VCaP (cell line): ENCODE data around the gene CHI3L1.

ENCODE experiments used
- H3K27ac ChIP-seq: fragments of 450-650 bp; 2 replicates; pipeline ENCODE4 v1.5.1; 2017
- TF ChIP-seq, protein P1 (sequence below): fragments of 450-650 bp; conservative IDR thresholded peaks from 2 replicates; pipeline ENCODE4 v1.5.1; 2017; ENCODE audit warnings: mild to moderate bottlenecking, moderate library complexity

The CHI3L1 gene

DNA sequence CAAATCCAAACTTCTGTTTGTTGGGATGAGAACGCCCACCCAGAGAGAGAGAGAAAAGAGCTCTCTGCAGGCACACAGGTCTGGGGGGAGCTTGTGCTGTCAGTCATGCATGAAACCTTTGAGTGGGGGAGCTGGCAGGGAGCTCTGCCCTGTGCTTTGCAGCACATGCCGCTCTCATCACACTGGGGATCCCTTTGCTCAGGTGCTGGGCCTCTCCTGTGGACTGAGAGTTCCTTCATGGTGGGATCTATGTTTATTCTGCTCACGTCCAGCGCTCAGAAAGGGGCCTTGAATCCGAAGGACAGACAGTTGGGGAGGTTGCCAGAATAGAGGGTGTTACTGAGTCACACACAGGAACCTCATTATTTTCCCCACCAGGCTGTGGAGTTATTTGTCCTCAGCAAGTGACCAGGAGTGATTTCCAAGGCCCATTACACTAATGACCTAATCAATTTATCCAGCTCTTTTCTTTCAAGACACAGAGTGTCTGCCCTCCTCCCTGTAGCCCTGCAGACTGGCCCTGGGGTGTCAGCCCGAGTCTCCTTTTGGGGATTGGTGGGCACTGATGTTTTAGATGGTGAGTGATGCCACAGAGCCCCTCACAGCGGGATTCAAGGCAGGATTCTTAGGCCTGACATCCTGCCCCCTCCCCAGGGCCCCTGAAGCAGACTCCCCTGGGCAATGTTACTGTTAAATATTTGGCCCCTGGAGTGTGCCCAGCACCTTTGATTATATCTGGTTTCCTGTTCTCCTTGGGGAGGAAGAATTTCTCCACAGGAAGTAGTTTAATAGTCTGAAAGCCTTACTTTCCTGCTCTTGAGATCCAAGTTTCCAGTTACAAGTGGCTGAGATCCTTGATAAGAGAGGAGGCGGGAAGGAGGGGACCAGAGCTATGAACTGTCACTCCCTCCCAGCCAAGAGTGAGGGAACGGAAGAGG is 33.2 kb downstream of the CHI3L1 start:
- H3K27ac ChIP-seq = peak overlapping the region; percentile 57
- TF ChIP-seq, protein P1, sequence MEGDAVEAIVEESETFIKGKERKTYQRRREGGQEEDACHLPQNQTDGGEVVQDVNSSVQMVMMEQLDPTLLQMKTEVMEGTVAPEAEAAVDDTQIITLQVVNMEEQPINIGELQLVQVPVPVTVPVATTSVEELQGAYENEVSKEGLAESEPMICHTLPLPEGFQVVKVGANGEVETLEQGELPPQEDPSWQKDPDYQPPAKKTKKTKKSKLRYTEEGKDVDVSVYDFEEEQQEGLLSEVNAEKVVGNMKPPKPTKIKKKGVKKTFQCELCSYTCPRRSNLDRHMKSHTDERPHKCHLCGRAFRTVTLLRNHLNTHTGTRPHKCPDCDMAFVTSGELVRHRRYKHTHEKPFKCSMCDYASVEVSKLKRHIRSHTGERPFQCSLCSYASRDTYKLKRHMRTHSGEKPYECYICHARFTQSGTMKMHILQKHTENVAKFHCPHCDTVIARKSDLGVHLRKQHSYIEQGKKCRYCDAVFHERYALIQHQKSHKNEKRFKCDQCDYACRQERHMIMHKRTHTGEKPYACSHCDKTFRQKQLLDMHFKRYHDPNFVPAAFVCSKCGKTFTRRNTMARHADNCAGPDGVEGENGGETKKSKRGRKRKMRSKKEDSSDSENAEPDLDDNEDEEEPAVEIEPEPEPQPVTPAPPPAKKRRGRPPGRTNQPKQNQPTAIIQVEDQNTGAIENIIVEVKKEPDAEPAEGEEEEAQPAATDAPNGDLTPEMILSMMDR = no peak

DNA sequence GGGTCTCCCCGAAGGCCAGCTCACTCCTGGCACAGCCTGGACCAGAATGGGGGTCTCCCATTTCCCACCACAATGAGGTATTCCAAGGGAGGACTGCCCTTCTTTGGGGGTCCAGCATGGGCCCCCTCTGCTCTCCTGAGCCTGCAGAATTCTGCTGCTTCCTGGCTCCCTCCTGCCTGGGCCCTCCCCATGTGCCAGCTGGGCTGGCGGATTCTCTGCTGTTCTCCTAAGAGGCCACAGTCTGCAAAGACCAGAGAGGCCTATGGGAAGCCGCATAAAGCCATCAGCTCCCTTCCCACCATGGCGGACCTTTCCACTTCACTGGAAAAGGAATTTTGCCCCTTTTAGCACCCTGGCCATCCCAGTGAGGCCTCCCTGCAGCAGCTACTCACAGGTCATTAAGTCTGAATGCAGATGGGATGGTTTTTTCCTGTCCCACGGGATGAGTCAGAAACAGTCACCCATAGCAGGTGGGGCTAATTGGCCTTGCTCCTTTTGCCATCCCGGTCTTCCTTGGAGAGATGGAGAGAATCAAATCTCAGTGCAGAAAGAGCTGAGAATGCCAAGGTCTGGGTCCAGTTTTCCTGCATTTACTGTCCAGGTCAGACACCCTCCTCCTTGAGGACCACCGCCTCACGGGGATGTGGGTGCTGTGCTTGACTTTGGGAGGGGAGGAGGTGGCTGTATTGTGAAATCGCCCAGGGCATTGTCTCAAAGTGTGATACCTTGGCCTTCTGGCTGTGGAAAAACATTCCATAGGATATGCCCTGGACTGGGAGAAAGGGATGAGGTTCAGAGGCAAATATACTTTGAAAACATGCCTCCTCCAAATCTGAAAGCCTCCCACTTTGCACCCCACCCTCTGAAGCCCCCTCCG is 34.1 kb downstream of the CHI3L1 start:
- H3K27ac ChIP-seq = peak overlapping the region; percentile 57
- TF ChIP-seq, protein P1 = no peak

DNA sequence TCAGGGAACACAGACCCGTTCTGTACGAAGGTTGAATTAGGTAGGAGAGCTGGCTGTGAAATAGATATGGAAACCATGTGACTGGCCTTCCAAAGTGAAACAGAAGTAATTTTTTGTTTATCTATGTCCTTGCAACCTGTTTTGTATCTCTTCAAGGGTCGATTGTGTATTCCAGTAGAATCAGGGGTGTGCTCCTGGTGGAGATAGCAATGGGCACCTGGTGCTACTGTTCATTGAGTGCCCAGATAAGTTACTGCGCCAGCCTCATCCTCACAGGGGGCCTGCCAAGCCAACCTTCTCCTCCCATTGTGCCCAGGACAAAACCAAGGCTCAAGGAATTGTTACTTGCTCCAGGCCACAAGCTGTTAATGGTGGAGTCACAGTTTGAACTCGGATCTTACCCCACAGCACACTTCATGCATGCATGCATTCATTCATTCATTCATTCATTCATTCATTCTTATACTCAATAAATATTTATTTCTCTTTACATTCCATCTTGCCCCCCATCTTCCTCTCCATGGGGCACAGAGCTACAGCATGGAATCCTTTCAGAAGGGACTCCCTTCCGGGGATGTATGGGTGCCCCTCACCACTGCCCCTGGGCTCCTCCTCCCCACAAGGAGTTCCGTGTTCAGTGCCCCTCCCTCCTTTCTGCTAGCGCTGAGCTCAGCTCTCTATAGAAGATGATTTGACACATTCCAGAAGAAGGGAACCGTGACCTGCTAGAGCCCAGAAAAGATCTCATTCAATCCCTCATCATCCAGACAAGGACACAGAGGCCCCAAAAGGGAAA is 34.9 kb downstream of the CHI3L1 start:
- TF ChIP-seq, protein P1 = no peak
- peak overlapping the region; percentile 58; the same call in 1 of the 2 replicates for H3K27ac ChIP-seq

DNA sequence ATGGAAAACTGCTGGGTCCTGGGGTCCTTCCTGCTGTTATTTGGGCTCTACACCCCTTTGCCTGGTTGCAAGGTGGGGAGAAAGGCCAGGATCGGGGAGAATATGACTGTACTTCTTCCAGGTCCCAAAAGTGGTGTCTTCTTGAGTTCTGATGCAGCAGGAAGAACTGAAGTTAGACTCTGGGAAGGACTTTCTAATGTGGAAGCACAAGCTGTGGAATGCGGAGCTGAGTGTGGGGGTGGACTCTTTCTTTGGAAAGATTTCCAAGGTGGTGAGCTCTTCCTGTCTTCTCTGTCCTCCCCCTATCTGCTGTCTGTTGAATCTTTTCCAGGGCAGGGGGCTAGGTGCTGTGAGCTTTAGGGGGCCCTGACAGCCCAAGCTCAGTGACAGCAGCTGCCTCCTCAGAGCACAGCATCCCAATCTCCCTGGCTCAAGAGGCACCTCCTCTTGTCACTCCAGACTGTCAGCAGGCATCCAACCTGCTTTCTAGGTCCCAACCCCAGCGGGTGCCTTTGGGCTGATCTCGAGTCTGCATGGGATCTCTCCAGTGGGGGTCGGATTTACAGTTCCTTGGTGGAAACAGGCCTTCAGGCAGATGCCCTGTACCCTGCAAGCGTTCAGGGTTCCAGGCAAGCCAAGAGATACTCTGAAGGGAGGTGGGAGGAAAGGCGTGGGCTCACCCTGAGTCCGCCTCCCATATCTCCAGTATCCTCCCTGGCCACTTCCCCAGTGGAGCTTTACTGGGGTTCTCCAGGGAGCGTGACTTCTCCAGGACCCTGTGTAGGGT is 35.8 kb downstream of the CHI3L1 start:
- peak overlapping the region; percentile 58; the same call in 1 of the 2 replicates for H3K27ac ChIP-seq
- TF ChIP-seq, protein P1 = no peak

DNA sequence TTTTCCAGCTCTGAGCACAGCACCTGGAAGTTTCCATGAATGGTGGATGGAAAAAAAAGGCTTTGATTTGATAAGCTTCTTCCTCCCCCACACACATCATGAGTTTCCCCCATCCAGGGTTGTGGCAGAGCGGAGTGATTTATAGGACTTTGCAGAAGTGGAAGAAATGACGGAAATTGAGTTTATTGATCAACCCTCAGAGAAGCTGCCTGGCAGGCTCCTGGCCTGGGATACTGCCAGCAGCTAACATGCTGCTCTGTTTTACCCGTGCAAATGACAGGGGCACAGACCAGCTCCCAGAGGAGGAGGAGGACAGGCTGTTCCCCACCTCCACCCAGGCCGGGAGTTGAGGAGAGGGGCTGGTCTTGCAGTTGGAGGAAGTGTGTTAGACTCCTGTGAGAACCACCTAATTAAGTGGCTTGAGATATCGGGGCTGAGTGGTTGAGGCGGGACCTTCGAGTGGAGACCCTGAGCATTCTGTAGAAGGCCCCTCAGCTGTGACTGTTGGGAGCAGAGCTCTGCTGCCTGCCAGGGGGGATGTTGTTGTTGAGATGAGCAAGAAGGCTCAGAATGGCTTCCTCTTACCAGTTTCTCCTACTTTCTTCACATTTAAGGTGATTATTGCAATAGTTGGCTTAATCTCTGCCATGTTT is 37.2 kb downstream of the CHI3L1 start:
- TF ChIP-seq, protein P1 = no peak
- peak overlapping the region; percentile 58 for H3K27ac ChIP-seq

DNA sequence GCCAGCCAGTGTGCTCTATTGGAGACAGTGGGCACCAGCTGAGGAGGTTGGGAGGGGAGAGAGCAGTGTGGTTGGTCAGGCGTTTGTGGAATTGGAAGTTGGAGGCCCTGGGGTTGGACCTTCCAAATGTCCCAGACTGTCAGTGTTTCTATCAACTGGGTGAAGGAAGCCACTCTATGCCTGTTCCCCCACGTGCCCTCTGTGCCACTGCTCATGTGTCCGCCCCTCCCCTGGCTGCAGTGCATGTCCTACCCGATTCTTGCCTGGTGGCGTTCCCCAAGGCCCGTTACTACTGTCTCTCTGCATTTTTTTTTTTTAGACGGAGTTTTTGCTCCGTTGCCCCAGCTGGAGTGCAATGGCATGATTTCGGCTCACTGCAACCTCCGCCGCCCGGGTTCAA is 37.9 kb downstream of the CHI3L1 start:
- peak overlapping the region; percentile 58 for H3K27ac ChIP-seq
- TF ChIP-seq, protein P1 = no peak
